ENCODE measurements around the gene CHP2. TPM values are rescaled to one million over a fixed set of nuclear protein-coding genes. Genes with fewer than 3 reads are reported as not detected.
A peak's percentile ranks its signal among the peaks of the same experiment; 100 is the strongest.

Gene CHP2
- total RNA-seq, 2 experiments from 2014 or later = not detected

DNA sequence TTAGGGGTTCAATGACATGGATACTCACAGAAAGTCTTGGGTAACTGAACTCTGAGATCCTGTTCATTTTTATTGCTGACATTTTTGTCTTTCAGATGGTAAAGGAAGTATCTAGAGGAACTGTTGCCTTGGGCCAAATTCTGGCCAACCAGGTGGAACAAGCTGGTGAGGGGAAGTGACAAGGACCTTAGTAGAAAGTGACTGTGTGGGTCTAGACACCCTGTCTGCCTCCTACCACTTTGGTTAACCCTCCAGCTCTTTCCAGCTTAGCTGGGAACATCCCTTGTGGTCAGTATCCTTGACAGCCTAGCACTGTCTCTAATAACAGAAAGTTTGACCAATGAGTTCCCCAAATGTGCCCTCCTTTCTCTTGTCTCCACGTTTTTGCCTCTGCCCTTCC, 52.2 kb downstream of the CHP2 start:
- Histone ChIP-seq H3K9me3 (ENCODE audit: control insufficient read depth in 1 of 2, insufficient read depth in 1 of 2, low read length in 2 of 2) (no peaks in the 10 kb centered on the region), H3K4me1 (ENCODE audit: insufficient read depth, low read length) (no peaks in the 10 kb centered on the region), H3K36me3 (ENCODE audit: insufficient read depth, low read length) (no peaks in the 10 kb centered on the region), H3K27me3 (ENCODE audit: control insufficient read depth in 1 of 2, insufficient read depth in 2 of 2, low read length in 2 of 2) (no peaks in the 10 kb centered on the region), H3K4me3 (ENCODE audit: low read length) (no peak overlapping the region), H3K27ac (ENCODE audit: low read depth in 1 of 2, low read length in 2 of 2) (no peak overlapping the region)
- Mint-ChIP-seq H3K27ac (no peak overlapping the region), H3K9me3 (no peaks in the 10 kb centered on the region), H3K36me3 (ENCODE audit: low read depth) (no peaks in the 10 kb centered on the region), H3K4me1 (ENCODE audit: low read depth) (peaks cover 11% of the 10 kb centered on the region), H3K27me3 (no peaks in the 10 kb centered on the region), H3K4me3 (no peak overlapping the region)
- POLR2A ChIA-PET = interaction anchor here (1.2 to 1.7 kb wide), 3 partner anchors 20 to 203 kb away, joined by 3 to 4 read pairs (median 4); partner anchors contain the start of gene PRKCB
- TF ChIP-seq, protein P1, sequence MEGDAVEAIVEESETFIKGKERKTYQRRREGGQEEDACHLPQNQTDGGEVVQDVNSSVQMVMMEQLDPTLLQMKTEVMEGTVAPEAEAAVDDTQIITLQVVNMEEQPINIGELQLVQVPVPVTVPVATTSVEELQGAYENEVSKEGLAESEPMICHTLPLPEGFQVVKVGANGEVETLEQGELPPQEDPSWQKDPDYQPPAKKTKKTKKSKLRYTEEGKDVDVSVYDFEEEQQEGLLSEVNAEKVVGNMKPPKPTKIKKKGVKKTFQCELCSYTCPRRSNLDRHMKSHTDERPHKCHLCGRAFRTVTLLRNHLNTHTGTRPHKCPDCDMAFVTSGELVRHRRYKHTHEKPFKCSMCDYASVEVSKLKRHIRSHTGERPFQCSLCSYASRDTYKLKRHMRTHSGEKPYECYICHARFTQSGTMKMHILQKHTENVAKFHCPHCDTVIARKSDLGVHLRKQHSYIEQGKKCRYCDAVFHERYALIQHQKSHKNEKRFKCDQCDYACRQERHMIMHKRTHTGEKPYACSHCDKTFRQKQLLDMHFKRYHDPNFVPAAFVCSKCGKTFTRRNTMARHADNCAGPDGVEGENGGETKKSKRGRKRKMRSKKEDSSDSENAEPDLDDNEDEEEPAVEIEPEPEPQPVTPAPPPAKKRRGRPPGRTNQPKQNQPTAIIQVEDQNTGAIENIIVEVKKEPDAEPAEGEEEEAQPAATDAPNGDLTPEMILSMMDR (IDR thresholded peaks at IDR 0.05) = no peak
- DNase-seq (peak in 1 of 14 experiments; percentile 44), ATAC-seq (ENCODE audit: poor library complexity) (no peak)
- CTCF ChIA-PET = no interaction called here
- intact Hi-C loops (cut with DNase I, micrococcal nuclease) = no loop called here

Other genes starting within 250 kb of the CHP2 start
- gene GGA2, start 244.5 kb upstream of the CHP2 start, total RNA-seq = 10 to 100 TPM; 96.5 to 96.9 TPM
- 1 to 10 TPM; 7.9 to 8.0 TPM for gene EARS2, start 197.7 kb upstream of the CHP2 start, total RNA-seq
- gene UBFD1, start 197.3 kb upstream of the CHP2 start, total RNA-seq = 10 to 100 TPM; 53.7 to 59.5 TPM
- 10 to 100 TPM; 23.0 to 28.3 TPM for gene NDUFAB1, start 158.7 kb upstream of the CHP2 start, total RNA-seq
- gene PALB2, start 113.7 kb upstream of the CHP2 start, total RNA-seq = 1 to 10 TPM; 3.8 to 5.1 TPM
- 10 to 100 TPM; 46.9 to 47.8 TPM for gene DCTN5, start 113.6 kb upstream of the CHP2 start, total RNA-seq
- under 1 TPM; 0.84 to 0.85 TPM for gene PLK1, start 76.1 kb upstream of the CHP2 start, total RNA-seq
- gene ERN2, start 41.8 kb upstream of the CHP2 start, total RNA-seq = not detected
- 10 to 100 TPM; 64.7 TPM for gene PRKCB, start 81.0 kb downstream of the CHP2 start, total RNA-seq

All from CD4-positive, alpha-beta T cell (primary cell).